Stimulated activated CD4-positive, alpha-beta T cell treated with anti-CD3 and anti-CD28 coated beads, Interleukin-15, amount 100 ng/mL, for 48 hours (primary cell): ENCODE results near the gene LCK.
"Not testable (repeated sequence)": the region's sequence is repeated elsewhere in the genome, so short reads cannot be mapped to it uniquely, and the experiment has no call there.

Experiments used
- DNase-seq, 2 donors: peaks; one replicate each; pipeline ENCODE4 v3.0.0-alpha.2; 2020; ENCODE audit warnings: low read depth in 2 of 2

Gene LCK

DNA sequence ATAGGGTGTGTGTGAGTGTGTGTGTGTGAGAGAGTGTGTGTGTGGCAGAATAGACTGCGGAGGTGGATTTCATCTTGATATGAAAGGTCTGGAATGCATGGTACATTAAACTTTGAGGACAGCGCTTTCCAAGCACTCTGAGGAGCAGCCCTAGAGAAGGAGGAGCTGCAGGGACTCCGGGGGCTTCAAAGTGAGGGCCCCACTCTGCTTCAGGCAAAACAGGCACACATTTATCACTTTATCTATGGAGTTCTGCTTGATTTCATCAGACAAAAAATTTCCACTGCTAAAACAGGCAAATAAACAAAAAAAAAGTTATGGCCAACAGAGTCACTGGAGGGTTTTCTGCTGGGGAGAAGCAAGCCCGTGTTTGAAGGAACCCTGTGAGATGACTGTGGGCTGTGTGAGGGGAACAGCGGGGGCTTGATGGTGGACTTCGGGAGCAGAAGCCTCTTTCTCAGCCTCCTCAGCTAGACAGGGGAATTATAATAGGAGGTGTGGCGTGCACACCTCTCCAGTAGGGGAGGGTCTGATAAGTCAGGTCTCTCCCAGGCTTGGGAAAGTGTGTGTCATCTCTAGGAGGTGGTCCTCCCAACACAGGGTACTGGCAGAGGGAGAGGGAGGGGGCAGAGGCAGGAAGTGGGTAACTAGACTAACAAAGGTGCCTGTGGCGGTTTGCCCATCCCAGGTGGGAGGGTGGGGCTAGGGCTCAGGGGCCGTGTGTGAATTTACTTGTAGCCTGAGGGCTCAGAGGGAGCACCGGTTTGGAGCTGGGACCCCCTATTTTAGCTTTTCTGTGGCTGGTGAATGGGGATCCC lies 22.5 kb downstream of the LCK start:
- peak; percentile 74 to 75 for DNase-seq

GRCh38 chr1:32274646-32275340 lies 23.7 kb downstream of the LCK start:
- no peak for DNase-seq

DNA sequence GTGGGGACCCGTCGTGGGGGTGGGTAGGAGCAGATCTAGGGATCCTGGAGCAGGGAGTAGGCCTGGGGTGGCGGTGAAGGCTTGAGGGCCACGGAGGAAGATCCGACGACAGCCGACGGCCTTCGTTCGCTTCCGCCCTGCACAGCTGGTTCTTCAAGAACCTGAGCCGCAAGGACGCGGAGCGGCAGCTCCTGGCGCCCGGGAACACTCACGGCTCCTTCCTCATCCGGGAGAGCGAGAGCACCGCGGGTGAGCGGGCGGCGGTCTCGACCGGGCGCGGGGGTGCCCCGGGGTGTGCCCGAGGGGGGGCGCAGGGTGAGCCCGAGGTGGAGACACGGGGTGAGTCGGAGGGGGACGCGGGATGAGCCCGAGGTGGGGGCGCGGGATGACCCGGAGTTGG lies 24.4 kb downstream of the LCK start:
- no peak for DNase-seq

DNA sequence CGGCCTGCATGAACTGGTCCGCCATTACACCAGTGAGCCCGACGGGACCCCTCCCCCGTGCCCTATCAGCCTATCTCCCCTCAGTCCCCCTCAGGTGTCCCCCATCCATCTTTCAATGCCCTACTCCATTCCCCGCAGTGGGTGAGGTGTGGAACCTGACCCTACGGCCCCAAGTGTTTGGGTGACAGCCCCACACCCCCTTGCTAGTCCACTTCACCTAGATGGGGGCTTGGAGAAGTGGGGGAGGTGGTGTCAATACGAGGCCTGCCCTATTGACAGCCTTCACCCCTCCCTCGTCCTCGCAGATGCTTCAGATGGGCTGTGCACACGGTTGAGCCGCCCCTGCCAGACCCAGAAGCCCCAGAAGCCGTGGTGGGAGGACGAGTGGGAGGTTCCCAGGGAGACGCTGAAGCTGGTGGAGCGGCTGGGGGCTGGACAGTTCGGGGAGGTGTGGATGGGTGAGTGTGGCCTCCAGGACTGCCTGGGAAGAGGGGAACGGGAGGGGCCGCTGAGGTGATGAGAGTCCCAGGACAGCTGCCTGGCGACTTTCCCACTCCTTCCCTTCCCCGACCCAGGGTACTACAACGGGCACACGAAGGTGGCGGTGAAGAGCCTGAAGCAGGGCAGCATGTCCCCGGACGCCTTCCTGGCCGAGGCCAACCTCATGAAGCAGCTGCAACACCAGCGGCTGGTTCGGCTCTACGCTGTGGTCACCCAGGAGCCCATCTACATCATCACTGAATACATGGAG lies 25.1 kb downstream of the LCK start:
- DNase-seq, result no peak

DNA sequence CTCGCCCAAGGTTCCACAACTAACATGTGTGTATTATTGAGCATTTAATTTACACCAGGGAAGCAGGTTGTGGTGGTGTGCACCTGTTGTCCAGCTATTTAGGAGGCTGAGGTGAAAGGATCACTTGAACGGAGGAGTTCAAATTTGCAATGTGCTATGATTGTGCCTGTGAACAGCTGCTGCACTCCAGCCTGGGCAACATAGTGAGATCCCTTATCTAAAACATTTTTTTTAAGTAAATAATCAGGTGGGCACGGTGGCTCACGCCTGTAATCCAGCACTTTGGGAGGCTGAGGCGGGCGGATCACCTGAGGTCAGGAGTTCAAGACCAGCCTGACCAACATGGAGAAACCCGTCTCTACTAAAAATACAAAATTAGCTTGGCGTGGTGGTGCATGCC lies 33.7 kb downstream of the LCK start:
- DNase-seq, result not testable (repeated sequence)

DNA sequence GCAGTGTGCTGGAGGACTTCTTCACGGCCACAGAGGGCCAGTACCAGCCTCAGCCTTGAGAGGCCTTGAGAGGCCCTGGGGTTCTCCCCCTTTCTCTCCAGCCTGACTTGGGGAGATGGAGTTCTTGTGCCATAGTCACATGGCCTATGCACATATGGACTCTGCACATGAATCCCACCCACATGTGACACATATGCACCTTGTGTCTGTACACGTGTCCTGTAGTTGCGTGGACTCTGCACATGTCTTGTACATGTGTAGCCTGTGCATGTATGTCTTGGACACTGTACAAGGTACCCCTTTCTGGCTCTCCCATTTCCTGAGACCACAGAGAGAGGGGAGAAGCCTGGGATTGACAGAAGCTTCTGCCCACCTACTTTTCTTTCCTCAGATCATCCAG lies 34.6 kb downstream of the LCK start:
- no peak for DNase-seq

DNA sequence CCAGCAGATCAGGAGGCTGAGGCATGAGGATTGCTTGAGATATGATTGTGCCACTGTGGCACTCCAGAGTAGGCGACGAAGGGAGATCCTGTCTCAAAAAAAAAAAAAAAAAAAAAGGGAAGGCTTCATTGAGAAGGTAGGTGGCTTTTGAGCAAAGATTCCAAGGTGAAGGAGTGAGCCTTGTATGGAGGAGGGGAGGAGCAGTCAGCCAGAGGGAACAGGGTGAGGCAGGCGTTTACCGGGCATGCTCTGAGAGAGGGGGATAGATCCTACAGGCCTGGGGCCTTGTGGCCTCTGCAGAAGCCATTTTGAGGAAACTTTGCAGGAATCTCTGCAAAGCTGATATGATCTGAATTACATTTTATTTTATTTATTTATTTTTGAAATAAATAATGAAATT lies 35.7 kb downstream of the LCK start:
- DNase-seq, result no peak

DNA sequence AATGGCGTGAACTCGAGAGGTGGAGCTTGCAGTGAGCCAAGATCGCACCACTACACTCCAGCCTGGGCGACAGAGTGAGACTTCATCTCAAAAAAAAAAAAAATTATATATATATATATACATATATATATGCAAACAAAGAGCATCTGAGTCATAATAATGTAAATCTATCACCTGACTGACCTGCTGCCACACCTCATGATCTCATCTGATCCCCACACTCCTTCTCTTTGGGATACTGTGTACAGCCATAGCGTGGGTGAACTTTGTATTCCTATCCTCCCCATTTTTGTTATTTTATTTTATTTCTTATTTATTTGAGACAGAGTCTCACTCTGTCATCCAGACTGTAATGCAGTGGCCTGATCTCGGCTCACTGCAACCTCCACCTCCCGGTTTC lies 38.2 kb downstream of the LCK start:
- DNase-seq, result no peak

- DNase-seq, result no peak
These were observed 40.2 kb downstream of the LCK start for GRCh38 chr1:32291145-32291707.

DNA sequence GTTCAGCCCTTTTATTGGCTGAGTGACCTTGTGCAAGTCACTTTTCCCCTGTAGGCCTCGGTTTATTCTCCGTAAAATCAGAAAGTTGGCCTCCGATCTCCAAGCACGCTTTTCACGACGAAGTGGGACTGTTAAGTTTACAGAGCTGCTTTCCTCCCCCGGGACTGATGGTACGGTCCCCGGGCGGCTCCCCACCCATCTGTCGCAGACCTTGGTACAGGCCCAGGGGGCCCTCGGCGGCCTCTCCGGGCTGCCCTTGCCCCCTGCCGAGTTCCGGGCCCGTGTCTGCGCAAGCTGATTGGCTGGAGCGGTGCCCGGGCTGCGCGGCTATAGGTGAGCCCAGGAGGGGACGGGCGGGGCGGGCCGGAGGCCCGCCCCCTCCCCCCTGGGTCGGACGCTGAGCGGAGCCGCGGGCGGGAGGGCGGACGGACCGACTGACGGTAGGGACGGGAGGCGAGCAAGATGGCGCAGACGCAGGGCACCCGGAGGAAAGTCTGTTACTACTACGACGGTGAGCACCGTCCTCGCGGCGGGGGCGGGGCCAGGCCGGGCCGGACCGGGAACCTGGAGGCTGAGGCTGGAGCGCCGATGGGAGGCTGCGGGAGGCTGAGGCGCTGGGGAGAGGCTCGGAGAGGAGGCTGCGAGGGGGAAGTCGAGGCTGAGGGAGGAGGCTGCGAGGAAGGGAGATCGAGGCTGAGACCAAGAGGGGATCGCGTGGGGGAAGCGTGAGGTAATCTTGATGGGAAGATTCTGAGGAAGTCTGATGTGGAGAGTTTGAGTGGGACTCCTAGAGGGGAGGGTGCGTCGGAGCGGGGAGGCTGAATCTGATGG lies 40.9 kb downstream of the LCK start, which contains the start of gene HDAC1:
TSS of gene HDAC1 (plus strand) at position 376 of the 831 bp plus-strand sequence. CDS start at position 463, 87 bp downstream.
- DNase-seq, result peak; percentile 97

- not testable (repeated sequence) for DNase-seq
These were observed 47.1 kb downstream of the LCK start for GRCh38 chr1:32298211-32298610.

- no peak for DNase-seq
These were observed 48.3 kb downstream of the LCK start for GRCh38 chr1:32299327-32299726.

DNA sequence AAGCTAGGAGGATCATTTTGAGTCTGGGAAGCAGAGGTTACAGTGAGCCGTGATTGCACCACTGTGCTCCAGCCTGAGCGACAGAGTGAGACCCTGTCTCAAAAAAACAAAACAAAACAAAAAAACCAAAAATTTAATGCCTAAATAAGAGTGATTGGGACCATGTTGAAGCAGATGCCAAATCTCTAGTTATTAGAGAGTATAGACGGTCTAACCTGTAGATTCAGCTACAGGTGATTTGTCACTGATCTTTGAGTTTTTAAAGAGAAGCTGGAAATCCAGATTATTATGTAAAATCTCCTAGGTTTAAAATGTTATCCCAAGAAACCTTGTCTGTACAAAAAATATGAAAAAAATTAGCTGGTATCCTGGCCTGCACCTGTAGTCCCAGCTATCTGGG lies 52.3 kb downstream of the LCK start:
- DNase-seq, result no peak

DNA sequence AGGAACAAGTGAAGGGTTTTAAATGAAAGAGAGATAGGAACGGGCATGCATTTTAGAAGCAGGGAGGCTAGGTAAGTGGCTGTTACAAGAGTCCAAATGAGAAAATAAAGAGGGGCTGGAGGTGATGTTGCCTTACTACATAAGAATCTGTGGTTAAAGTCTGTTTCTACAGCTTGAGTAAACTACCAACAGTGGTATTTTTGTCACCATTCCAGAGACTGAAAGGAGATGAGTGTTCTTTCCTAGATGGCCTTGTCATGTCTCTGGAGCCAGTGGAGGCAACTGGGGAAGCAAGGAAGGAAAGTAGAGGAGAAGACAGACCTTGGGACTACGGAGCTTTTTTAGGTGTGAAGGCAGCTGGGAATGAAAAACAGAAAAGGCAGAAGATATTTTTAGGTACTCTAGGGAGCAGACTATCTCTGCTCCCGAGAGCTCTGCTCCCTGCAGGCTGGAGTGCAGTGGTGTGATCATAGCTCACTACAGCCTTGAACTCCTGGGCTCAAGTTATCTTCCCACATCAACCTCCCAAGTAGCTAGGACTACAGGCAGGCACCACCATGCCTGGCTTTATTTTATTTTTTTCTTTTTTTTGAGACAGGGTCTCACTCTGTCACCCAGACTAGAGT lies 53.0 kb downstream of the LCK start:
- no peak for DNase-seq

DNA sequence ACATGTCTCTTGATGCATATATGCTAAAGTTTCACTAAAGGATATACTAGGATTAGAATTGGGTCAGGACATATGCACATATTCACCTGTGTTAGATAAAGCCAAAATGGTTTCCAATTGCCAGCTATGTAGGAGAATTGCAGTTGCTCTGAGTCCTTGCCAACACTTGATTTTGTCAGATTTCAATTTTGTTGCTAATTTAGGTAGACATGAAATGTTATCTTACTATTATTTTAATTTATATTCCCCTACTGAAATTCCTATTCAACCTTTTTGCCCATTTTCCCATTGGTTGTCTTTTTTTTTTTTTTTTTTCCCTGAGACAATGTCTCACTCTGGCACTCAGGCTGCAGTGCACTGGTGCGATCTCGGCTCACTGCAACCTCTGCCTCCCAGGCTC lies 54.2 kb downstream of the LCK start:
- DNase-seq, result no peak

GRCh38 chr1:32307324-32307723 lies 56.3 kb downstream of the LCK start:
- no peak for DNase-seq

- no peak for DNase-seq
These were observed 58.9 kb downstream of the LCK start for GRCh38 chr1:32309960-32310359.

DNA sequence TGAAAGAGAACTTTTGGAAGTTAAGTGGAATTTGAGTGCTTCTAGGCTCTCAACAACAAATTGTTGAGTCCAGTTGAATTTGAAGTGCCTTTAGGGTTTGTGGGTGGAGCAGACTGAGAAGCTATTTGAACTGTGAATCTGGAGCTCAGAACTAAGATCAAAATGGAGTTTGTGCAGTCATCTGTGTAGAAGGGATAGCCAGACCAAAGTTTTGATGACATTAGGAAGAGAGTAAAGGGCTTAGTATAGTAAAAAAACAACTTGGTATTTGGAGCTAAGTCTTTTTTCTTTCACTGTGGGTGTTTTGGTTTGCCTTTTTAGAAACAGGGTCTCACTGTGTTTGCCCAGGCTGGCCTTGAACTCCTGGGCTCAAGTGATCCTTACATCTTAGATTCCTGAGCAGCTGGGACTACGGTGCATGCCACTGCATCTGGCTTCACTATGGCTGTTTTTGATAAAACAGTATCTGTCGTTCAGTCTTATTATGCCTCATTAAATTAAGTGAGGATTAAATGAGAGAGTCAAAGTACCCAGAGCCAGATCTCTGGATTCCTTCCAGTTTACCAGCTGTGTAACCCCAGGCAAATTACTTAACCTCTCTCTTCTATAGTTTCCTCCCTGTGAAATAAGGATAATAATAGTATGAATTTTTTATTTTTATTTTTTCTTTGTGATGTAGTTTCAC lies 60.8 kb downstream of the LCK start:
- no peak for DNase-seq

- DNase-seq, result no peak
These were observed 65.8 kb downstream of the LCK start for GRCh38 chr1:32316903-32317277.
